Measurements from ENCODE around the gene GXYLT2.

GRCh38 chr3:72897758-72898007 is 9.8 kb downstream of the GXYLT2 start:
- TF ChIP-seq CTCF (IDR thresholded peaks at IDR 0.05; ENCODE audit: low read depth, low read length): no peak
- no peak for TF ChIP-seq EZH2phosphoT487 (IDR thresholded peaks at IDR 0.05; ENCODE audit: low read depth)

Measured in OCI-LY3 (cell line).